Measurements from ENCODE around the gene EXT2. TPM values are rescaled to one million over a fixed set of nuclear protein-coding genes. Genes with fewer than 3 reads are reported as not detected.

EXT2 gene
- total RNA-seq, 1 donor from 2014 or later = 76.6 TPM

DNA sequence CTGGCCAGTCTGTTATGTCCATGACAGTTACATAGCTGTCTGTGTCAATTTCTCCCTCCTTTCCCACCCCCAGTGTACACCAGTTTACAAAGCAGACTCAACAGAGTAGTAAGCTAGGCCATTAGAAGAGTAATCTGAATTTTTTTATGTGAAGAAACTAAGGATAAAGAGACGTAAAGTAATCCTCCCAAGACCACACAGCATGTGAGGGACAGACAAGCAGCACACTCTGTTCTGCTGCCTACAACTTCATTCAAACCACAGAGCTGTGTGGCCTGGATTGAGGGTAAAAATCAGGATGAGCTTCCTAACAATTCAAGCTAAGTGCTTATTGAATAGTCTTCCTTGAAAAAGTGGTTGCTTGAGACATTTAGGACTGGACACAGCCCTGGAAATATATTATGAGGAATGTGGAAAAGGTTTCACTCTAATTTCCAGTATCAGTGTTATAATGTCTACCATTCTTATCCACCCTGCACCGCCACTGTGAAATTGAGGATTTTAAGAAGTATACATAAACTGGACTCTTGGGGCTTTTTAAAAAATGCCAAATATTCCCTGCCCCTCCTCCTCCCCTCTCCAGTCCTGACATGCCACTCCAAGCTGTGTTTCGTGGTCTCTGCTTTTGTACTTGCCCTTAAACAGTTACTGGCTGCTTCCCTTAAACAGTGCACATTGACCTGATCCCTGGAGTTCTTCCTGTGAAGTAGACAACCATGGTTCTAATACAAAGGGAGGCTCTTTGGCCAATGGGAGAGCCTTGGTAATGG lies 40.9 kb downstream of the EXT2 start:
- DNase-seq = no peak

DNA sequence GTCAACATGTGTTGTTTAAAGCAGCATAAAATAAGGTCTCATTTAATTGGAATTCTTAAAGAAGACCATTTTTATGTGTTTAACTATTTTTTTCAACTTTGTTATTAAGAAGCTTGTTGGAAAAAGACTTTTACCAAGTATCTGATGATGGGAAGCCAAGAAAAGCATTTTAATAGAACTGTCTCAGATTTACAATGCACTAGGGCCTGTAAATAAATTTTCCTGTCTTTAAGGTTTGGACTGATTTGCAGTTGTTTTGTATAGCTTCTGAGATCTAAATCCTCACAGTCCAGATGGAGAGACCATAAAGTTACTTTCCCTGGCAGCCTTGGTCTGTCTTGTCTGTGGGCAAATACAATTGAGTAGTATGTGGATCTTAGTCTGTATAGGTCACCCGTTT lies 41.6 kb downstream of the EXT2 start:
- no peak for DNase-seq

DNA sequence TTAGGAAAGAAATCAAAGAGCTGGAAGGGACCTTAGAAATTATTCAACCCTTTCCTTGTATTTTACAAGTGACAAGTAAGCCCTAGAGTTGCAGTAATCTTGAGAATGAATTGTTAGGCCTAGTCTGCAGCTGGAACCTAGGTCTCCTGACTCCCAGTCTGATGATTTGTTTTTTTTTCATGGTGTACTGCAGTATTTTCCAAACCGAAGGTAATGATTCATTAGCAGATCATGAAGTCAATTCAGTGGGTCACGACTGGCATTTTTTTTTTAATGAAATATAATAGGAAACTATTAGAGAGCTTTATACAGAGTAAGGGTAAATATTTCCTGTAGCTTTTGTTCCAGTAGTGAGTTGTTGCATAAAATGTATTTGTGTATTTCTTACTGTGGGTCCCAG lies 42.8 kb downstream of the EXT2 start:
- DNase-seq = no peak

DNA sequence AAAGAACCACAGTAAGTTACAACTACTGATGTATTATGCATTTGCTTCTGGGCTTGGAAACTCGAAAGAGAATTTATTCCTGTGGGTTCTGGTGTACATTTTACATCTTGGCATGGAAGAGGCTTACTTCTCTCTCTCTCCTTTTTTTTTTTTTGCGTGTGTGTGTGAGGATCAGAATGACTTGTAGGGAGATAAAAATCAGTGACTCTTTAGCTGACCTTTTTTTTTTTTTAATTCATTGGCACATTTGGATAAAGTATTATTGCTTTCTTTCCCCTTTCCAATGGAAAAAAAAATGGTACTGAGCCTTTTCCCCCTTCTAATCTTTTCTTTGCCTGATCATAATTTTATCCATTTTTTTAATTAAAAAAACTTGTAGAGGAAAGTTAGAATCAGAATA lies 43.5 kb downstream of the EXT2 start:
- no peak for DNase-seq

DNA sequence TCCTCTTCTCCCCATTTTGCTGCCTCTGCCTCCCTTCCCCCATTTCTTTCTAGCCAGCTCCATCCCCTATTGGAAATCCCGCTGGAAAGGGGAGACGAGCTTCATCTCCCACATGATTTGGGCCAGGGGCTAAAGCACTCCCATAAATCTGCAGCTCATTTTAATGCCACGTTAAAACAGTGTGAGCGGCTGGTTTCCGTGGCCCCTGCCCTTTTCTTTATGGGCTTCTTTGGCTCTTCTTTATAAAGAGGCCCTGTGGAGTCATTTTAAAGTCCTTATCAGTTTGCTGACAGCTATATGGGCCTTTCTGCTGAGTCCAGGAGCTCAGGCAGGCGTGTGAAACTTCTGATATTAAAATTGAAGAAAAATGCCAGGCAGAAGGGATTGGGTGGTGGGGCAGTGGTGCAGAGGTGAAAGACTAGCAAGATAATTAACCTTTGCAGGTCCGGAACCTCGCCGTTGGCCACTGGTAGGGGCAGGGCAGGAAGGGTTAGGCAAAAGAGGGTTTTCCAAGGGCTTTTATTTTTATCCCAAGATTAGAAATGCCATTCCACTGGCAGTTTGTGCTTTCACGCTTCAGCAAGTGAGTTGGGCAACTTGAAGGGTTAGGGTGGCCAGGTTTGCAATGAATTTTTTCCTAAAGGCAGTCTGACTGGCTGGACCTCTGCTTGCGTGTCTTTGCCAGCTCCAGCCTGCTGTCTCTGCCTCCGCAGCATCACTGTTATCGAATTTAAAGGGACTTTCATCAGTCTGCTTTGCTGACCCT lies 44.3 kb downstream of the EXT2 start:
- DNase-seq = no peak

DNA sequence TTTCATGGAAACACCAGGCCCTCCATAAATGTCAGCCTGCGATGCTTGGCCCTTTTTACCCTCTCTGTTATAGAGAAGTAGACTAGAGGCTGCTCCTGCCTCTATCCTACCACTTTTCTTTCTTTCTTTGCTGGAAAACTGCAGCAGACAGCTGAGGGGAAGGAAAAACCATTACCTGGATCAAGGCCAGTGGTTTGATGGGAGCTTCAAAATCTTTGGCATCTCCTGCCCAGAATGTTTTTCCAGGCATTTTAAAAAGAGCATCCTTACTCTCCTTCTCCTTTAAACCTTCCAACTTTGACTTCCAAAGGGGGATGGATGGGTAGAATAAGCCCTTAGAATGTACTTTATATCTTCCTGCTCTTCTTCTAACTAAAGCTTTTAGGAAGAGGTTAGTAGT lies 44.9 kb downstream of the EXT2 start:
- DNase-seq = no peak

DNA sequence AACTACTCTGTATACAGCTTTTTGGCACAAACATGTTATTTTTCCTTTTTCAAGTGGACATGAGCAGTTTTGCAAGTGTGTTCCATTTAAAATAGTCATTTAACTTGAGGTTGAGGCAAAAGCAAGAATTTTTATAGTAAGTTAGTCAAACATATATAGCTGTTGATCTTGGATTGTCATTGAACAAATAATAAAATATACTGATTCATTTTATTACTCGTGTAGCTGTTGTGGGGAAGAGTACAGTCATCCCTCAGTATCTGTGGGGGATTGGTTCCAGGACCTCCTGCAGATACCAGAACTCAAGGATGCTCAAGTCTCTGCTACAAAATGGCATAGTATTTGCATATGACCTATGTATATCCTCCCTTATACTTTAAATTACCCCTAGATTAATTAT lies 45.3 kb downstream of the EXT2 start:
- DNase-seq = no peak

DNA sequence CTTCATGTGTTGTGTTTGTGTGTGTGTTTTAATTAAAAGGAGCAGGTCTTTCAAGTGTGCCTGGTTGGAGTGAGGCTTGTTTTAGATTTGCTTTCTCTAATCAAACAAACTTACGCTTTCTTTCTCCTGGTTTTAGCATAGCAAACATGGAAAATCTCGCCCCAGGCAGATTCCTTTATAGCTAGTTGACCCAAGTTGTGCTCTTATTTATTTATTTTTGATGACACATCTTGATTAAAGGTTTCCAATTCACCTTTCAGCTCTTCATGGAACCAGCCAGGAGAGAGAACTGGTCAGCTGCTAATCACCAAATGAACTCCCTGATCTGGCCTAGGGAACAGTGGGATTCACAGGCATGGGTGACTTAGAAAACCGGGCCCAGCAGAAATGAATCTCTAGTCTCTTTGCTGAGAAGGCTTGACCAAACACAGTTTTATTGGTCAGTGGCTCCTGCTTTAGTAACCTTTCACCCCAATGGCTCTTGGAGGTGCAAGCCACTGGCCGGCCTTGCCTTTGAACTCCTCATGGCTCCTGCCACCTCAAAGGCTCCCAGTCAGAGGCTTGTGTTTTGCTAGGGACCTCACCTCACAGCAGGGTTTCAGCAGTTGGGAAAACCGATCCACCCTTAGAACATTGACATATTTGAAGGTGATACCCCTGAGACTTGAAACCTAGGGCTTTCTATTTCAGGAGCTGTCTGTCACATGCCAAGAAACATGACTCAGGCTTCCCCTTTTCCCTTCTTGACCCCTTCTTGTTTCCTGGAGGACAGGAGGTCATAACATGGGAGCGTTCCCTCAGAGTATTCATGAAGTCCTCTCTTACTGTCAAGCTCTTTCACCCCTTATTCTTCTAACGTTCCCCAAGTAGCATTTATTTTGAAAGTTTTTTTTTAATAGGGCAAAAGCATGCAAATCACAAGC lies 48.8 kb downstream of the EXT2 start:
- no peak for DNase-seq

DNA sequence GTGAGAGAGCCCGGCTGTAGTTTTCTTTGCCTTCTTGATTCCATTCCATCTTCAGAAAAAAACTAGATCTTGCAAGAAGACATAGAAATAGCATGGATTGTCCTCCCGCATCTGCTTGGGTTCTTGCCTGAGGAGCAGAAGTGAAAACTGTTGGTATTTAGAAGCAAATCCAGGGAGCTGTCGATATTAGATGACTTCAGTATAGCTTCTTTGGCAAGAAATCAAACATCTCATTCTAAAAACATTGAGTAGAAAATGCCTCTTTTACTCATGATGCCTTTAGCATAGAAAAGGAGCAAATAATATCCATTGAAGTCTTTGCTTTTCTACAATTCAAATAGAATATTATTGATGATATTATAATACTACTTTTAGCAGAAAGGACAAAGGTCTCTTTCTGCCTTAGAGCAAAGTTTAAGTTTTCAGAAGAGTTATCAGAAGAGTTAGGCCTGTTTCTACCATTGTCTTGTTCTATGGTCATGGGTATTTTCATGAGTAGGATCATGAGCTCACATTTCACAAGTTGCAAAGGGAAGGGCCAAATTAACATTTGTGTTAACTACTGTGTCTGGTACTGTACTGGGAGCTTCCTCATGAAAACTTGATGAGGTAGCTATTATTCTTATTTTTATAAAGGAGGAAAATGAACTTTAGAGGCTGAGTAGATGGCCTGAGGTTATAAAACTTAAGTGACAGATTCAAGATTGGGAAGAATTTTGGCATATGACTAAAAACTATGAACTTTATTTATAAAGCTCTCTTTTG lies 49.7 kb downstream of the EXT2 start:
- no peak for DNase-seq

DNA sequence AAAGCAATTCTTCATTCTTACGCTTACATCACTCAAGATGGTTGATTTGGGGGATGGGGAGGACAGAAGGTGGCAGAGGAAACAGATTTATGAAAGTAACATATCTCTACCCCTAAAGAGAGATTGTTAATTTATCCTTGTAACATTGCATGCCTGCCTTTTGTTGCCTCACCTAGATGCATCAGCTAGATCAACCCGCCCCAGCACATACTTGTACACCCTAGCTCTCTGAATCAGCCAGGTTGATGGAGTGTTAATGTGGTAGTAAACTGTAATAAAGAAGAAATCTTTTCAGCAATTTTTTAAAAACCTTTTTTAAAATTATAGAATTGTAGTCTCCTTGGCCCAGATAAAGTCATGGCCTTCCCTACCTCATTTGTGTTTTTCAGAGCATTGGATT lies 51.5 kb downstream of the EXT2 start:
- no peak for DNase-seq

DNA sequence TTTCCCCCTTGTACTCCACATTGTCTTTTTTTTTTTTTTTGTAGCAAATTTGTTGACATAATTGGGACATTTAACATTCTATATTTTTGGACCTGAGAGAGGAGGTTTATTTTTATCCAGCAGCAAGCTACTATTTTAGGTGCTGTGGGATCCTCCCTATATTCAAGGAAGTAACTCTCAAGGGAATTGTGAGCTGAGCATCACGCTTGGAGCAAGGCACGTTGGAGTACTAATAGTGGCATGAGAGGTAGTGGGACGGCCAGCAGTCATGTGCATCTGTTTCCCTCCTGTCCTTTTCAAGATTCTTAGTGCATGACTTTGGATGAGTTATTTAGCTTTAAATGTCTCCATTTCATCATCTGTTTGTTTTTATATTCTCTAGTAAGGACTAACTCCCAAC lies 52.3 kb downstream of the EXT2 start:
- no peak for DNase-seq

DNA sequence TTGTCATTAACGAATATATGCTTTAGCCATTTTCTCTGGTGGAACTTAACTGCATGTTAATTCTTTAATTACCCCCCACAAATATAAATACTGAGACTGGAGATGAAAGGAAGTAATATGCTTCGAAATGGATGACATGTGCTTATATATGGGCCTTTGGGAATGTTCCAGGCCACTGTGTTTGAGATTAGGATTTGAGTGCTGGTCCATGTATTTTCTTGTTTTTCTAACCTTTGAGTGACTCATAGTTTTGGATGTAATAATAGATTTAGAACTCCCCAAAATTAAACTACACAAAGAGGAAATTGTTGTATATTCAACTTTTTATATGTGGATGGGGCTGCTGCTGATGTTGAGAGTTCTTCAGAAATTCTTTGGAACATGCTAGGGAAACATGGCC lies 54.2 kb downstream of the EXT2 start:
- DNase-seq = no peak

DNA sequence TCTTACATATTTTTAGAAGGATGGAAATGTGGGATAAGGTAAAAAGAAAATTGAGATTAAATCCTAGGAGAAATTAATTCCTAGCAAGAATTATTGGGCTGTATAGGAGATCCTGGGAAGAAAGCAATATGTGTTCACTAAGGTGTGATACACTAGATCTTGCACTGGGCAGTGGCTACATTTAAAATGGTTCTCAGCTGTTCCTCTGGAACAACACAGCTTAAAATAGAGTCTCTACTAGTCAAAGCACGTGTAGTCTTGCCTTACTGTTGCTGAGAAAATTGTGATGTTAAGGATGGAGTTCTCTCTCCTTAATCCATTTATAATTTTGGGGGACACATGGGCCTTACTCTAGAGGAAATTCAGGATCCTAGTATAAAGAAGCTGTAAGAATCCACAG lies 54.9 kb downstream of the EXT2 start:
- no peak for DNase-seq

DNA sequence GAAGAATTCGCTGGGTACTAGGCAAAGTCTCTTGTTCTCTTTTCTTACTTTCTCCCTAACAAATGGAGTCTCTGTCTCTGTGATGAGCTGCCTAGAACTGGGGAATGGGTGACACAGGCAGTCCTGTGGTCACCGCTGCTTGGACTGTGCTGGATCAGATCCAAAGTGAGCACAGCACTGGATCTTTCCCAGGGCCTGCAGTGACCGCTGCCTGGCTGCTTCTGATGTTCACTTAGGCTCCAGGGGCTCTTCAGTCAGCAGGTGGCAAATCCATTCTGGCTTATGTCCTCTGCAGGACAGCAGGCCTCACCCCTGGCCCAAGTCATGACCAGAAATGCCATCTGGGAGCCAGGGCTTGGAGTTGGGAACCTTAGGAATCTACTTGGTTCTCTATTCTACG lies 61.5 kb downstream of the EXT2 start:
- no peak for DNase-seq

DNA sequence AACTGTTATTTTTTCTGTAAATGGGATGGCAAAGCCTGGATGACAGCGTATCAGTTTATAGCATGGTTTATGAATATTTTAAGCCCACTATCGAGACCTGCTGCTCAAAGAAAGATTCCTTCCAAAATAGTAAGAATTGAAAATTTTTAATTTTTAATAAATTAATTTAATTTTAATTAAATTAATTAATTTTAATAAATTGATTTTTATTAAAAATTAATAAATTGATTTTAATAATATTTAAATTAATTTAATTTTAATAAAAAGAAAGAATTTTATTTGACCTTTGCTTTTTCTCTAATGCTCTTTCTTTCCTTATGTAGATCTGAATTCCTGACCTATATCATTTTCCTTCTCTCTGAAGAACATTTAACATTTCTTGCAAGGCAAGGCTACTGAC lies 62.9 kb downstream of the EXT2 start:
- DNase-seq = no peak

DNA sequence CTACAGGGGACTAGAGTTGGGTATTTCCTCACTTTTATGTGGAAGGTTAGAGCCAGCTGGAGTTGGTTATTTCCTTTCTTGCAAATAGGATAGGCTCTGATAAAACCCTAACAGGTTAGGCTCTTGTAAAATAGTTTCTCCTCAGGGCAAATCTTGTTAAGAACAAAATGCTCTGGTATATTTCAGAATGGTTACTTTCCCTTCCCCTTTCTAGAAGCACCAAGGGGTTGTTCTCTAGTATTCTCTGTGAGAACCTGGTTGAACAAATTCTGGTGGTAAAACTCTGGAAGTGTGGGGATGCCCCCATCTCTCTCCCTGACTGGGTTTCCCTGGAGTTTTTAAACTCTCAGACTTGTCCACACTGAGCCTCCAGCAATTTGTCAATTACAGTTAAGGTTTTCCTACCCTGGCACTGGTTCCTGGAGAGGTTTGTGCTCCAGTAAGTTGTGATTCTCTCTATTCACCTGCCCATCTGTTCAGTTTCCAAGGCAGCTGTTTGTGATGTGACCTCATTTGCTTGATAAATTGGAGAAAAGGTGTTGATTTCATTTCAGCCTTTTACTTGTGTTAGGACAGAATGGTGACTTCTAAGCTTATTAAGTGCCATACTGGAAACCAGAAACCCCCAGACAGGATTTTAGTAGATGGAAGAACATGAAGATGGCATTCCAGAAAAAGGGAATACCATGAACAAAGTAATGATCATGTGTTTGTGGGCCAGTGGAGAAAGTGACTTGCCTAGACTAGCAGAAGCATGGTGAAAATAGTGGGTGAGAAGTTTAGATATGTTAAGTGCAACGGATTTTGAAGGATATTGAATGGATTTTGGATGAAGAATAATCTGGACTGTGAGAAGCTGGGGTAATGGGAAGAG lies 64.6 kb downstream of the EXT2 start:
- DNase-seq = no peak

DNA sequence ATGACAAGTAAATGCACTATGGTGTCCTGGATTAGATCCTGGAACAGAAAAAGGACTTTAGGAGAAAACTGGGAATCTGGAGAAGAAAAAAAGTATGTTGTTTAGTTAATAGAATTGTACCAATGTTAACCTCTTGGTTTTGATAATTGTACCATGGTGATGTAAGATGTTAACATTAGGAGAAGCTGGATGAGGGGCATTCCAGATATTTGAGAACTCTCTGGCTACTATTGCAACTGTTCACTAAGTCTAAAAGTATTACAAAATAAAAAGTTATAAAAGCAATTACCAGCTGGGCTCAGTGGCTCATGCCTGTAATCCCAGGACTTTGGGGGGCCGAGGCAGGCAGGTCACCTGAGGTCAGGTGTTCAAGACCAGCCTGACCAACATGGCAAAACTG lies 66.5 kb downstream of the EXT2 start:
- no peak for DNase-seq

DNA sequence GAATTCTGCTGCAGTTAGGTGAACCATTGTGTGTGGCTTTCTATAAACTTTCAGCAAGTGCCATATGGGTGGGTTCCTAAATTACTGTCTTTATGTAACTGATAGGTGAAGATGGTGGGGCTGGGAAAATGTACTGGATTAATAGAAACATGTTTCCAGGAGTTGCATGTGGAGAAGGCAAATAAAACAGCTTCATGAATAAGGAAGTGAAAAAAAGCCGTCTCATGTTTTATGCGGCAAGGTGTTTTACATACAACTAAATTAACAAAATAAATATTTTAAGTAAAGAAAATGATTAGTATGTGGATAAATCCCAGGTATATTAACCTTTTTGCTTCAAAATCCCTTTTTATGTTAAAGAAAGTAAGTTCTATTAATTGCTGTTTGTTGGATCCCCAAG lies 67.2 kb downstream of the EXT2 start:
- no peak for DNase-seq

DNA sequence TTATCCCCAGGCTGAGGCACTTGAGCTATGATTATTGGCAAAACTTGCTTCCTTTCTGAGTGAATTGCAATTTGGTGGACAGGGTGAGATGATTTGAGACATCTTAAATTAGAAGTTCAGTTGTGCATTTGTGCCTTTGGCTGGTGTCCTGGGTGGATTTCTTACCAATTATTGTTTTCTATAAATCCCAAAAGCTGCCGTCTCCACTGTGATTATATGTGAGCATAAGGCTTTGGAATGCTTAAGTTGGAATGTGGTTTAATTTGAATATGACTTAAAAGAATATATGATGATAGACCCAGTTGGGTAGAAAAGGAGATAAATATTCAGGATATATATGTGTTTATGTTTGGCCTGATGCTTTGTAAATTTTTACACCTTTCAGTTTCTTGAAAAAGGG lies 70.0 kb downstream of the EXT2 start:
- DNase-seq = no peak

DNA sequence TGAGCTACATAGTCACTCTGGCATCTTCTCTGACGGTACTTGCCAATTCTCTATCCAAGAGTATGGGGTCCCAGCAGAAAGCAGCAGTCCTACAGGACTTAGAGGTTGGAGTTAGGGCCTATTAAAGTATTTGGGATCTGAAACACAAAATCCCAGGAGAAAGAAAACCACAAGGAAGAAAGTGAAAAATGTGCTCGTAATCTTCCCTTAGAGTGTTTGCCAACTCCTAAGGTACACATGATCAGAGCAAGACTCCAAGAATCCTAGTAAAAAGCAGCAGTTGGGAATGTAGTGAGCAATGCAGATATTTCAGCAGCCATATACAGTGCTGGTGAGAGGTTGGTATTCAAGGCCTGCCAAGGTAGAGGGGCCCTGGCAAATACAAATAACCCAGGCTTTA lies 71.6 kb downstream of the EXT2 start:
- no peak for DNase-seq

DNA sequence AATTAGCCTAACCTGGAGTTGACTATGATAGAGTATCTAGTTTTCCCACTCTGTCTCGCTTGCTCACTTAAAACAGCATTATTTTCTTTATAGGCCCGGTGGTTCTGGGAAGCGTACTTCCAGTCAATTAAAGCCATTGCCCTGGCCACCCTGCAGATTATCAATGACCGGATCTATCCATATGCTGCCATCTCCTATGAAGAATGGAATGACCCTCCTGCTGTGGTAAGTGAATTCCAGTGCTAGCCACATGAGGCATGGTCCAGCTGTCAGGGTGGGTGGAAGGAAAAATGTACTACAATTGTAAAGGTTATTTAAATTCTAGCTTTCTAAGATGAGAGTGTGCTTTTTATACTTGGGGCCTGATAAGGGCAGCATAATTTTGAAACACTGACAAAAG lies 76.0 kb downstream of the EXT2 start:
- DNase-seq = no peak

Data from skin of body (tissue), 2 donors.